HepG2 (cell line): ENCODE measurements around the gene PLCL1. TPM values are rescaled to one million over a fixed set of nuclear protein-coding genes. Genes with fewer than 3 reads are reported as not detected.

Experiments
- ATAC-seq: fragments of 200-7000 bp; cut with Tn5 transposase; 3 replicates; pipeline ENCODE4 v1.9.1; 2020; ENCODE audit warnings: mild to moderate bottlenecking, moderate library complexity
- BruUV-seq: library from RNA; stranded (reverse); fragments of 400-500 nt; replicated peaks from 2 replicates; lab custom pipeline; 2021; lab: Mats Ljungman, UMichigan
- CTCF ChIA-PET: fragments of 300-600 bp; formaldehyde crosslinking; extraction: SDS; loops from one replicate; lab custom pipeline; 2021; ENCODE audit warnings: low total read pairs, inconsistent platforms, low intra/inter-chr PET ratio; lab: Yijun Ruan, JAX
- POLR2A ChIA-PET: fragments of 350-600 bp; sonication (Branson Sonifier 250); formaldehyde crosslinking; loops from one replicate; lab custom pipeline; 2020; ENCODE audit warnings: antibody characterized with exemption, inconsistent platforms; lab: Yijun Ruan, JAX
- DNase-seq: peaks from one replicate; pipeline ENCODE4 v3.0.0-alpha.2; 2015; ENCODE audit warnings: low spot score
- FAIRE-seq: peaks from 3 replicates; lab custom pipeline; 2011; peaks lifted over from hg19 to GRCh38; lab: Jason Lieb, UNC
- H2AFZ ChIP-seq: one replicate; pipeline ENCODE4 v1.6.1; 2011; ENCODE audit warnings: low read length, inconsistent platforms
- H3K27ac ChIP-seq: fragments of 300-600 bp; 3 replicates; pipeline ENCODE4 v1.8.0; 2011; ENCODE audit warnings: mixed run types, mild to moderate bottlenecking, mixed read lengths, low read length, inconsistent platforms; ENCODE audit not compliant: insufficient read depth; ENCODE audit errors: extremely low read length
- H3K27me3 ChIP-seq, 2 experiments: fragments of 200-600 bp in 1 of 2; 2 replicates in 1 of 2; 3 replicates in 1 of 2; pipeline versions ENCODE4 v1.6.0 to v1.8.0; 2011; ENCODE audit warnings: low read length in 2 of 2, mild to moderate bottlenecking in 2 of 2, moderate library complexity in 2 of 2, inconsistent platforms in 1 of 2; ENCODE audit not compliant: insufficient read depth in 2 of 2, control insufficient read depth in 1 of 2
- H3K36me3 ChIP-seq, 2 experiments: fragments of 200-600 bp in 1 of 2; replicated peaks in 1 of 2; 2 replicates in 1 of 2; 3 replicates in 1 of 2; pipeline versions ENCODE4 v1.5.1 to v1.8.0; 2011; ENCODE audit warnings: low read length in 2 of 2, inconsistent platforms in 1 of 2; ENCODE audit not compliant: insufficient read depth in 2 of 2, control insufficient read depth in 1 of 2
- H3K4me1 ChIP-seq: 2 replicates; pipeline ENCODE4 v1.5.1; 2012; ENCODE audit warnings: low read length, inconsistent platforms; ENCODE audit not compliant: insufficient read depth
- H3K4me2 ChIP-seq: 2 replicates; pipeline ENCODE4 v1.6.0; 2011; ENCODE audit warnings: low read depth, low read length, inconsistent platforms
- H3K4me3 ChIP-seq, 3 experiments: fragments of 200-600 bp in 1 of 3; sonication (generic), shearing (Covaris generic) in 1 of 3; replicated peaks in 1 of 3; 2 replicates each; pipeline ENCODE4 v1.5.1; 2011 to 2016; ENCODE audit warnings: low read length in 3 of 3, inconsistent platforms in 2 of 3, low read depth in 2 of 3, mild to moderate bottlenecking in 2 of 3, control low read depth in 1 of 3, mixed read lengths in 1 of 3; ENCODE audit not compliant: insufficient read depth in 1 of 3
- H3K79me2 ChIP-seq: one replicate; pipeline ENCODE4 v1.6.1; 2011; ENCODE audit warnings: low read length, inconsistent platforms; ENCODE audit not compliant: insufficient read depth
- H3K9ac ChIP-seq: 2 replicates; pipeline ENCODE4 v1.6.0; 2011; ENCODE audit warnings: mild to moderate bottlenecking, low read depth, low read length, inconsistent platforms; ENCODE audit not compliant: insufficient read depth
- H3K9me3 ChIP-seq: 2 replicates; pipeline ENCODE4 v1.5.1; 2012; ENCODE audit warnings: mild to moderate bottlenecking, low read length
- H4K20me1 ChIP-seq: 2 replicates; pipeline ENCODE4 v1.6.0; 2011; ENCODE audit warnings: inconsistent platforms, mild to moderate bottlenecking, low read length, moderate library complexity; ENCODE audit not compliant: insufficient read depth
- AKAP8 ChIP-seq: sonication (generic); formaldehyde crosslinking; IDR thresholded peaks from 2 replicates; pipeline ENCODE4 v1.5.1; 2020; ENCODE audit warnings: mild to moderate bottlenecking, missing genetic modification reagents
- ATAD3A ChIP-seq: sonication (generic); formaldehyde crosslinking; IDR thresholded peaks from 2 replicates; pipeline ENCODE4 v1.4.0; 2020; ENCODE audit warnings: missing genetic modification reagents
- BORCS8-MEF2B ChIP-seq: sonication (generic); formaldehyde crosslinking; IDR thresholded peaks from 2 replicates; pipeline ENCODE4 v1.8.0; 2022; ENCODE audit warnings: mild to moderate bottlenecking, missing genetic modification reagents
- CREBL2 ChIP-seq: sonication (generic); formaldehyde crosslinking; IDR thresholded peaks from 2 replicates; pipeline ENCODE4 v1.8.1; 2023; ENCODE audit warnings: missing genetic modification reagents, mild to moderate bottlenecking, borderline replicate concordance
- FOXA3 ChIP-seq: IDR thresholded peaks from 2 replicates; pipeline ENCODE4 v1.6.1; 2016; ENCODE audit warnings: missing genetic modification reagents, missing compliant biosample characterization
- MXD1 ChIP-seq: sonication (generic); formaldehyde crosslinking; IDR thresholded peaks from 2 replicates; pipeline ENCODE4 v1.4.0; 2020; ENCODE audit warnings: mild to moderate bottlenecking, missing genetic modification reagents
- NFAT5 ChIP-seq: sonication (generic); formaldehyde crosslinking; IDR thresholded peaks from 2 replicates; pipeline ENCODE4 v1.4.0; 2020; ENCODE audit warnings: missing genetic modification reagents
- RARG ChIP-seq: sonication (generic); formaldehyde crosslinking; IDR thresholded peaks from 2 replicates; pipeline ENCODE4 v1.4.0; 2020; ENCODE audit warnings: low read depth, mild to moderate bottlenecking, missing genetic modification reagents
- TERF1 ChIP-seq: sonication (generic); formaldehyde crosslinking; IDR thresholded peaks from 2 replicates; pipeline ENCODE4 v1.8.0; 2022; ENCODE audit warnings: mild to moderate bottlenecking, missing genetic modification reagents, moderate library complexity
- ZBTB42 ChIP-seq: sonication (generic); formaldehyde crosslinking; IDR thresholded peaks from 2 replicates; pipeline ENCODE4 v1.5.0; 2020; ENCODE audit warnings: mild to moderate bottlenecking, missing genetic modification reagents
- ZNF280B ChIP-seq: sonication (generic); formaldehyde crosslinking; IDR thresholded peaks from 2 replicates; pipeline ENCODE4 v1.5.0; 2020; ENCODE audit warnings: missing genetic modification reagents, mild to moderate bottlenecking, borderline replicate concordance
- ZNF317 ChIP-seq: sonication (generic); formaldehyde crosslinking; IDR thresholded peaks from 2 replicates; pipeline ENCODE4 v1.5.0; 2020; ENCODE audit warnings: mild to moderate bottlenecking, missing genetic modification reagents
- ZNF432 ChIP-seq: sonication (generic); formaldehyde crosslinking; IDR thresholded peaks from 2 replicates; pipeline ENCODE4 v1.5.0; 2020; ENCODE audit warnings: missing genetic modification reagents, mild to moderate bottlenecking, borderline replicate concordance
- ZNF44 ChIP-seq: sonication (generic); formaldehyde crosslinking; IDR thresholded peaks from 2 replicates; pipeline ENCODE4 v1.5.1; 2020; ENCODE audit warnings: mild to moderate bottlenecking, missing genetic modification reagents
- ZNF460 ChIP-seq: sonication (generic); formaldehyde crosslinking; IDR thresholded peaks from 2 replicates; pipeline ENCODE4 v1.5.1; 2020; ENCODE audit warnings: missing genetic modification reagents, mild to moderate bottlenecking, borderline replicate concordance
- ZNF709 ChIP-seq: sonication (generic); formaldehyde crosslinking; IDR thresholded peaks from 2 replicates; pipeline ENCODE4 v1.5.0; 2020; ENCODE audit warnings: mild to moderate bottlenecking, missing genetic modification reagents
- ZNF792 ChIP-seq: IDR thresholded peaks from 2 replicates; pipeline ENCODE4 v1.6.1; 2016
- in situ Hi-C: cut with HindIII; loops from 2 replicates; pipeline ENCODE4 v1.10.0; 2017; ENCODE audit warnings: low pct_unique_long_range_greater_than_20kb; ENCODE audit not compliant: extremely low pct_ligation_motif_present
- intact Hi-C: fragments of 100-400 bp; cut with micrococcal nuclease; formaldehyde crosslinking; loops from one replicate; pipeline ENCODE4 v1.10.0; 2022; ENCODE audit not compliant: unreplicated experiment
- polyA plus RNA-seq, 8 experiments: library from polyadenylated mRNA; depleted of rRNA in 3 of 8; stranded (reverse) in 7 of 8; unstranded in 1 of 8; fragments of >200 nt; fragmentation: Illumina TruSeq in 4 of 8; extraction: Trizol in 4 of 8; gene quantifications; 2 replicates each; pipeline versions ENCODE4 v1.2.1 to v1.2.3, GENCODE V29; 2011 to 2016; ENCODE audit warnings: low read depth in 4 of 8, missing spikeins in 1 of 8, mixed read lengths in 1 of 8; ENCODE audit not compliant: insufficient read depth in 1 of 8
- total RNA-seq, 5 experiments: library from RNA; depleted of rRNA; stranded (reverse); fragments of >200 nt; fragmentation: Illumina TruSeq; extraction: Trizol; gene quantifications; 2 replicates each; pipeline ENCODE4 v1.2.3, GENCODE V29; 2016; ENCODE audit warnings: low read depth in 1 of 5

Gene PLCL1
- total and polyA plus RNA-seq, 2 of the 13 experiments (the other 11 are each of a cell fraction or from before 2014, with no cell fraction given) = not detected

- Histone ChIP-seq H3K79me2 (no peaks in the 10 kb centered on the region), H3K27ac (no peak overlapping the region), H4K20me1 (no peaks in the 10 kb centered on the region), H3K27me3 (no peaks in the 10 kb centered on the region), H3K9ac (no peak overlapping the region), H3K4me1 (no peaks in the 10 kb centered on the region), H3K4me2 (no peak overlapping the region), H2AFZ (no peak overlapping the region), H3K4me3 (no peak overlapping the region), H3K9me3 (no peaks in the 10 kb centered on the region), H3K36me3 (no peaks in the 10 kb centered on the region)
- in situ Hi-C loops (loop anchor here (5.0 to 10.0 kb wide), 3 partner anchors 72 to 584 kb away; partner anchors contain the start of gene MARS2), intact Hi-C loops (loop anchor here (2.0 to 10.0 kb wide), 4 partner anchors 262 to 764 kb away; partner anchors contain the start of gene MOB4)
- ChIA-PET CTCF (no interaction called here), POLR2A (no interaction called here)
- FAIRE-seq = no peak
- no peak for DNase-seq
- ATAC-seq = no peak
- BruUV-seq = no TSS peak
- TF ChIP-seq ZNF460 (CRISPR knock-in tag) (no peak), TERF1 (CRISPR knock-in tag) (no peak), ZBTB42 (no peak), ZNF317 (CRISPR knock-in tag) (no peak), RARG (no peak), CREBL2 (no peak), ZNF709 (CRISPR knock-in tag) (no peak), BORCS8-MEF2B (CRISPR knock-in tag) (no peak), ZNF432 (CRISPR knock-in tag) (no peak), ZNF280B (no peak), AKAP8 (no peak), ATAD3A (CRISPR knock-in tag) (no peak), FOXA3 (no peak), ZNF44 (no peak), ZNF792 (no peak), MXD1 (CRISPR knock-in tag) (no peak), NFAT5 (CRISPR knock-in tag) (no peak)
These were observed 25.1 kb upstream of the PLCL1 start for GRCh38 chr2:197779261-197779660.
